Measurements from ENCODE around the gene SORCS3.

The SORCS3 gene

DNA sequence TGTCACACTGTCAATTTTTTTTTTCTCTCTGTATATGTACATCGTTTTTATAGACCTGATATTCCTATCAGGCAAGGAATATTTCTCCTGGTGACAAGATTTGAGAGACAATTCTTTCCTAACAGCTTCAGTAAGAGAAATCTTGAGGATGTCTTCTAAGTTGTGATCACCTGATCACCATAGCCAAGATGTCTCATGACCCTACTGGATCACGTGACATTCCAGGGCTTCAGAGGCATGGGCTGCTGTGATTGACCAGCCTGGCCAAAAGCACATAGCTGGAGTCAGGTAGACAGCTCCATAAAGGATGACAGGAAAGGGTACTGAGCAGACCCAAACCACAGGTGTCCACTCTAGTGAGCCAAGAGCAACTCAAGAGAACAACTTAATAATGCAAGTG is 444.9 kb downstream of the SORCS3 start:
- TF ChIP-seq ZFX (IDR thresholded peaks at IDR 0.05): no peak
- TF ChIP-seq, protein P1, sequence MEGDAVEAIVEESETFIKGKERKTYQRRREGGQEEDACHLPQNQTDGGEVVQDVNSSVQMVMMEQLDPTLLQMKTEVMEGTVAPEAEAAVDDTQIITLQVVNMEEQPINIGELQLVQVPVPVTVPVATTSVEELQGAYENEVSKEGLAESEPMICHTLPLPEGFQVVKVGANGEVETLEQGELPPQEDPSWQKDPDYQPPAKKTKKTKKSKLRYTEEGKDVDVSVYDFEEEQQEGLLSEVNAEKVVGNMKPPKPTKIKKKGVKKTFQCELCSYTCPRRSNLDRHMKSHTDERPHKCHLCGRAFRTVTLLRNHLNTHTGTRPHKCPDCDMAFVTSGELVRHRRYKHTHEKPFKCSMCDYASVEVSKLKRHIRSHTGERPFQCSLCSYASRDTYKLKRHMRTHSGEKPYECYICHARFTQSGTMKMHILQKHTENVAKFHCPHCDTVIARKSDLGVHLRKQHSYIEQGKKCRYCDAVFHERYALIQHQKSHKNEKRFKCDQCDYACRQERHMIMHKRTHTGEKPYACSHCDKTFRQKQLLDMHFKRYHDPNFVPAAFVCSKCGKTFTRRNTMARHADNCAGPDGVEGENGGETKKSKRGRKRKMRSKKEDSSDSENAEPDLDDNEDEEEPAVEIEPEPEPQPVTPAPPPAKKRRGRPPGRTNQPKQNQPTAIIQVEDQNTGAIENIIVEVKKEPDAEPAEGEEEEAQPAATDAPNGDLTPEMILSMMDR (conservative IDR thresholded peaks at IDR 0.05): no peak
- no peak overlapping the region for H3K27ac ChIP-seq

DNA sequence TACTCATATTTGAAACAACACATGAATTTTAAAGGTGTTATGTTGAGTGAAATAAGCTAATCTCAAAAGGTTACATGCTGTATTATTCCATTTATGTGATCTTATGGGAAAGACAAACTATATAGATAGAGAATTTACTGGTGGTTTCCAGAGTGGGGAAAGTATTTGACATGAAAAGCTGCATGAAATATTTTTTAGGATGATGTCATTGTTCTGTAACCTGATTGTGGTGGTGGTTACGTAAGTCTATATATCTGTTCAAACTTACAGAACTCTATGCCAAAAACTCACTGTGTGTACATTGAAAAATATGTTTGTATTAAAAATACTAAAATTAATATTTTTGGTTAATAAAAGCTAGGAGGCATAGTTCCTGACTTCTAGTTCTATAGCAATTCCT is 453.0 kb downstream of the SORCS3 start:
- no peak overlapping the region for H3K27ac ChIP-seq
- no peak for TF ChIP-seq ZFX (IDR thresholded peaks at IDR 0.05)

DNA sequence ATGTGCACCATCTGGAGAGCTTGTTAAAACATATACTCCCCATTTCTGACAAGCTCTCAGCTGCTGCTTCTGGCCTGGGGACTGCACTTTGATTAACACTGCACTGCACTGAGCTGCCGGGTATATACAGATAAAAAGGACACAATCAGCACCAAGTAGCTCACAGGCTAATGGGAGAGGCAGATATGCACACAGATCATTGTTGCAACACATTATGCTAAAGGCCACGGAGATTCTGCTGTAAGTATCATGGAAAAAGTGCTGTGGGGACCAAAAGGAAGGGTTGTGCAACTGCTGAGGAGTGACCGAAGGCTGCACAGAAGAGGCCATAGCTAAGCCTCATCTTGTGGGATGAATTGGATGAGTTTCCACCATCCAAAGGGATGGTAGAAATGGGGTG is 455.2 kb downstream of the SORCS3 start:
- TF ChIP-seq, protein P1 (conservative IDR thresholded peaks at IDR 0.05): no peak
- no peak for TF ChIP-seq ZFX (IDR thresholded peaks at IDR 0.05)
- H3K27ac ChIP-seq: no peak overlapping the region

DNA sequence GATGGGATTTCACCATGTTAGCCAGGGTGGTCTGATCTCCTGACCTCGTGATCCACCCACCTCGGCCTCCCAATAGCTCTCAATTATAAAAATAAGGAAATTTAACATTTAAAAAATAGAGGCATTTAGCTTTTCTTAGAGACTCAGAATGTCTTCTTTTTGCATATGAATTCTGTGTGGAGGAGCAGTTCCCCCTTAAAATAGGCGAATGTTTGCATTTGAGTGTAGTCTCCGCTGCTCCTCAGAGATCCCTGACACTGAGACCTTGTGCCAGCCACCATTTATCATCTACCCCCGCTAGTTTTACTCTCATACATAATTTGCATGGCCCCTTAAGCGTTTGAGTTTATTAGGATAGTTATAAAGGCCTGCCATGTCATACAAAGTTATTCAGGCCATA is 461.9 kb downstream of the SORCS3 start:
- H3K27ac ChIP-seq: no peak overlapping the region
- no peak for TF ChIP-seq ZFX (IDR thresholded peaks at IDR 0.05)
- TF ChIP-seq, protein P1 (conservative IDR thresholded peaks at IDR 0.05): no peak

DNA sequence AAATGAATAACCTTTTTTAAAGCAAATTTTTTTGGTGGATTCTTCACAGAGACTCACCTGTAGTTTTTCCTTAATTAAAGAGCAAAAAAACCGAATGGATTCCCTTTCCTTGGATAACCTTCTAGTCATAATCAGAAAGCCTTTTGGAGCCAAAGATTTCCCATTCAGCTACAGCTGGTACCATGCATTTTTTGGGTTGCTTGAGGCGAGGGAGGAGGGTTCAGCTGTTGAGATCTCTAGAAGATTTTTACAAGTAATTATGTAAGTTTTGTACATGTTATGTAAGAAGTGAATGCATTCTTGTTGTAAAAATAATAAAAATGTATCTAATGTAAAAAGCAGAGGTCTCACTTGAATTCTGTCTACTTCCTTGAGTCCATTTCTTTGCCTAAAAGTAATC is 463.2 kb downstream of the SORCS3 start:
- TF ChIP-seq, protein P1 (conservative IDR thresholded peaks at IDR 0.05): no peak
- TF ChIP-seq ZFX (IDR thresholded peaks at IDR 0.05): no peak
- H3K27ac ChIP-seq: no peak overlapping the region

DNA sequence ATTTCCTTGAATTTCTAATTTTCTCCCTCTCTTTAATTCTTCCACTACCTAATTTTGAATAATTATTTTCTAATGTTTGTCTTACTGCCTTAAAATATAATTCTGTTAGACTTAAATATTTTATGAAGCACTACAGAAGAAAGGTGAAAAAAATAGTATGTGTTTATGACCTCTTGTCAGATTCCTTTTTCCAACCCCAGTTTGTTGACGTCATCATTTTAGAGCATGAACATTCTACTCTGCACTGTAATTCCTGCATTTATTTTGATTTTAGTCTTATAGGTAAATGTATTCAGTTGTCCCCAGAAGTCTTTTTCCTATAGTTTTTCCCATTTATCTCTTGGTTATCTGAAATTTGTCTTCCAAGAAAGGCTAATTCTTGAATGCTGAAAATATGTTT is 468.1 kb downstream of the SORCS3 start:
- TF ChIP-seq ZFX (IDR thresholded peaks at IDR 0.05): no peak
- TF ChIP-seq, protein P1 (conservative IDR thresholded peaks at IDR 0.05): no peak
- H3K27ac ChIP-seq: no peak overlapping the region

DNA sequence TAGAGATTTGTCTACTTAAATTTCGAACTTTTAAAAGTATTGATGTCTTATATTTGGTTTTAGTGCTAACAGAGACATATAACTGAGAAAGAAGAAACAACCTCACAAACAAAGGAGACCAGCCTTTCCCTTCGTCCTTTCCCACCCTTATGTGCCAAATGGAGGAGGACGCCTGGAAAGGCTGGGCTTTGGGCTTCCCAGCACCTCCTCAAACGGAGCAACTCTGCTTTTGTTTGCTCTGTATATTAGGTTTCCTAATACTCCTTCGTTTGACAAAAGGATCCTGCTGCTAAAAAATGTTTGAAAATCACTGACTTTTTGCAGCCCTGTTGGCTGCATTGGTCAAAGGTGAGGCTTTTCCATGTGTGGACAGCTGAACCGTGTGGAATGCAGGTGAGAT is 471.8 kb downstream of the SORCS3 start:
- TF ChIP-seq, protein P1 (conservative IDR thresholded peaks at IDR 0.05): no peak
- no peak for TF ChIP-seq ZFX (IDR thresholded peaks at IDR 0.05)
- H3K27ac ChIP-seq: no peak overlapping the region

DNA sequence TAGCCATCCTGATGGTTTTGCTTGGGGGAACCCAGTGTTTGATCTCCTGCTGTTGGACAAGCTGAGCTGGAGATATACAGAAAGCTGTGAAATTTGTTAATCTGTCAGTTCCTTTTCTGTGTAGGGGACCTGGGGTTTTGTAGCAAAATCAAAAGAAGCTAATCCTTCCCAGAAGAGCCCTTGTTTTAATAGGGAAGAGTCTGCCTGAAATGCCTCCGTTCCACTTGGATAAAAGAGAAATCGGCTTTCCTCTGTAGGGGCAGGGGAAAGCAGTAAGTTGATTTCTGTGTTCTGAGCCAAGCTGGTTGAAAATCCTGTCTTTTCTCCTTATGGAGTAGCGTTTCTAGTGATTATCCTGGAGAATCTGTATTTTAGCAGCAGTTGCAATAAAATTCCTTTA is 472.6 kb downstream of the SORCS3 start:
- no peak overlapping the region for H3K27ac ChIP-seq
- no peak for TF ChIP-seq ZFX (IDR thresholded peaks at IDR 0.05)
- TF ChIP-seq, protein P1 (conservative IDR thresholded peaks at IDR 0.05): no peak

Measured in C4-2B (cell line).